ENCODE measurements around the gene MLLT1. TPM values are rescaled to one million over a fixed set of nuclear protein-coding genes. Genes with fewer than 3 reads are reported as not detected.
A peak's percentile ranks its signal among the peaks of the same experiment; 100 is the strongest.

Gene MLLT1
- total and polyA plus RNA-seq, 3 experiments from 2014 or later = 2.5 to 64.2 (median 63.9) TPM

GRCh38 chr19:6219147-6219525 lies 60.6 kb downstream of the MLLT1 start:
- Mint-ChIP-seq H3K4me1 (peaks cover 2 to 5% (median 4%) of the 10 kb centered on the region in 3 donors), H3K4me3 (no peak overlapping the region), H3K9me3 (no peaks in the 10 kb centered on the region), H3K36me3 (peaks cover 0 to 46% (median 0%) of the 10 kb centered on the region in 3 donors), H3K27me3 (no peaks in the 10 kb centered on the region), H3K27ac (peak overlapping the region in 1 of 8 donors; percentile 9)
- ChIA-PET POLR2A (no interaction called here), CTCF (interaction anchor here (0.7 to 2.0 kb wide), 17 partner anchors 9 to 644 kb away, joined by 3 to 12 read pairs (median 4); no protein-coding TSS in a partner anchor)
- Histone ChIP-seq H3K4me1 (ENCODE audit: insufficient read depth, low read length) (no peaks in the 10 kb centered on the region), H3K4me3 (ENCODE audit: low read length) (no peak overlapping the region), H3K27ac (ENCODE audit: low read depth, low read length) (no peak overlapping the region), H3K27me3 (ENCODE audit: insufficient read depth, low read length, poor library complexity, severe bottlenecking) (no peaks in the 10 kb centered on the region), H3K36me3 (ENCODE audit: insufficient read depth, low read length) (no peaks in the 10 kb centered on the region), H3K9me3 (ENCODE audit: low read length) (no peaks in the 10 kb centered on the region)
- no peak for DNase-seq

GRCh38 chr19:6218491-6219146 lies 61.2 kb downstream of the MLLT1 start:
- H3K27me3 ChIP-seq (ENCODE audit: insufficient read depth, low read length, poor library complexity, severe bottlenecking) = no peaks in the 10 kb centered on the region
- H3K4me3 Mint-ChIP-seq = no peak overlapping the region
- H3K36me3 ChIP-seq (ENCODE audit: insufficient read depth, low read length) = no peaks in the 10 kb centered on the region
- peak; percentile 63 to 86 (median 75) for DNase-seq
- peak overlapping the region in 2 of 8 donors; percentile 66 to 68 for H3K27ac Mint-ChIP-seq
- no peaks in the 10 kb centered on the region for H3K9me3 Mint-ChIP-seq
- no peak overlapping the region for H3K27ac ChIP-seq (ENCODE audit: low read depth, low read length)
- H3K4me1 ChIP-seq (ENCODE audit: insufficient read depth, low read length) = no peaks in the 10 kb centered on the region
- H3K36me3 Mint-ChIP-seq = peaks cover 0 to 45% (median 0%) of the 10 kb centered on the region in 3 donors
- POLR2A ChIA-PET = interaction anchor here (0.9 kb wide), 1 partner anchor 82 kb away, joined by 3 read pairs; no protein-coding TSS in a partner anchor
- CTCF ChIA-PET = interaction anchor here (0.7 to 2.0 kb wide), 18 partner anchors 9 to 645 kb away, joined by 3 to 12 read pairs (median 4); no protein-coding TSS in a partner anchor
- no peak overlapping the region for H3K4me3 ChIP-seq (ENCODE audit: low read length)
- H3K9me3 ChIP-seq (ENCODE audit: low read length) = no peaks in the 10 kb centered on the region
- peaks cover 2 to 5% (median 4%) of the 10 kb centered on the region in 3 donors for H3K4me1 Mint-ChIP-seq
- H3K27me3 Mint-ChIP-seq = no peaks in the 10 kb centered on the region

GRCh38 chr19:6217752-6218334 lies 61.9 kb downstream of the MLLT1 start:
- CTCF ChIA-PET = interaction anchor here (1.1 to 2.0 kb wide), 14 partner anchors 10 to 645 kb away, joined by 3 to 12 read pairs (median 5); no protein-coding TSS in a partner anchor
- no peaks in the 10 kb centered on the region for H3K9me3 ChIP-seq (ENCODE audit: low read length)
- DNase-seq = no peak
- Mint-ChIP-seq H3K27me3 (no peaks in the 10 kb centered on the region), H3K4me1 (peaks cover 2 to 5% (median 4%) of the 10 kb centered on the region in 3 donors), H3K4me3 (no peak overlapping the region), H3K27ac (no peak overlapping the region), H3K36me3 (peaks cover 0 to 41% (median 0%) of the 10 kb centered on the region in 3 donors), H3K9me3 (no peaks in the 10 kb centered on the region)
- POLR2A ChIA-PET = interaction anchor here (0.5 to 0.9 kb wide), 2 partner anchors 47 to 82 kb away, joined by 3 to 6 read pairs; no protein-coding TSS in a partner anchor
- no peak overlapping the region for H3K27ac ChIP-seq (ENCODE audit: low read depth, low read length)
- H3K4me1 ChIP-seq (ENCODE audit: insufficient read depth, low read length) = no peaks in the 10 kb centered on the region
- H3K4me3 ChIP-seq (ENCODE audit: low read length) = no peak overlapping the region
- H3K27me3 ChIP-seq (ENCODE audit: insufficient read depth, low read length, poor library complexity, severe bottlenecking) = no peaks in the 10 kb centered on the region
- H3K36me3 ChIP-seq (ENCODE audit: insufficient read depth, low read length) = no peaks in the 10 kb centered on the region

DNA sequence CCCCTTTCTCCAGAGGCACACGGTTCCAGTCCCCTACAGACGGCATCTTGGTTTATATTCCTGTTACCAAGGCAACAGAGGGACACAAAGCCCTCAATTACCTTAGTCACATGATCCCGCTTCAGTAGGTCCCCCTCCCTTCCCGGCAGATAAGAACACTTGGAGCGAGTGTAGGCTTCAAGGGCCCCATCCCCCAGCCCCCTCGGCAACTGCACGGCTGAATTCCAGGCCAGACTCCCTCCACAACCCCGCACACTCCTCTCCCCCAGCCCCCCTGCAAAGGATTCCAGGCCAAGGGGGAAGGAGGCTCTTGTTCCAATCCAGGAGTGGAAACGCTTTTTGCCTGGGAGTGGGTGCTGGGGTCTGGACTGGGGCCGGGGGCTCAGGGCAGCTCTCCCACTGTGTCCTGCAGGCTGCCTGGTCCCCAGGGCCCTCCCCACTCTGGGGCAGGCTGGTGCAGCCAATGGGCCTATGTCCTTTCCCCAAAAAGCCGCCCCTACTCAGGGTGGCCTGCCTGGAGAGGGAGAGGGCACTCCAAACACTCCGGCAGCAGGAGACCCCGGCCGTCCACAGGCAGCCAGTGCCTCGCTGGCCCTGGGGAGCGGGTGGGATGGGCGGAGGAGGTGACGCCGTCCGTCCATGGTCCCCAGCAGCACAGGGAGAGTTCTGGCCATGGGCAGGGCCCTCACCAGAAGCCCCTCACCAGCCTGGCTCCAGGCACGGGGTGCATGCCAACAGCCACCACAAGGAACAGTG lies 62.6 kb downstream of the MLLT1 start:
- DNase-seq = no peak
- H3K4me3 Mint-ChIP-seq = no peak overlapping the region
- Histone ChIP-seq H3K9me3 (ENCODE audit: low read length) (no peaks in the 10 kb centered on the region), H3K4me1 (ENCODE audit: insufficient read depth, low read length) (no peaks in the 10 kb centered on the region), H3K36me3 (ENCODE audit: insufficient read depth, low read length) (no peaks in the 10 kb centered on the region), H3K4me3 (ENCODE audit: low read length) (no peak overlapping the region), H3K27ac (ENCODE audit: low read depth, low read length) (no peak overlapping the region), H3K27me3 (ENCODE audit: insufficient read depth, low read length, poor library complexity, severe bottlenecking) (no peaks in the 10 kb centered on the region)
- H3K27me3 Mint-ChIP-seq = no peaks in the 10 kb centered on the region
- H3K27ac Mint-ChIP-seq = no peak overlapping the region
- ChIA-PET POLR2A (interaction anchor here (0.5 kb wide), 1 partner anchor 48 kb away, joined by 6 read pairs; no protein-coding TSS in a partner anchor), CTCF (interaction anchor here (1.5 to 2.0 kb wide), 4 partner anchors 14 to 646 kb away, joined by 4 to 12 read pairs (median 7); no protein-coding TSS in a partner anchor)
- peaks cover 2 to 5% (median 4%) of the 10 kb centered on the region in 3 donors for H3K4me1 Mint-ChIP-seq
- no peaks in the 10 kb centered on the region for H3K9me3 Mint-ChIP-seq
- H3K36me3 Mint-ChIP-seq = peaks cover 0 to 38% (median 3%) of the 10 kb centered on the region in 3 donors

- CTCF ChIA-PET = no interaction called here
- Mint-ChIP-seq H3K27ac (no peak overlapping the region), H3K4me3 (no peak overlapping the region), H3K27me3 (no peaks in the 10 kb centered on the region), H3K36me3 (peaks cover 0 to 36% (median 4%) of the 10 kb centered on the region in 3 donors), H3K4me1 (peaks cover 2 to 5% (median 4%) of the 10 kb centered on the region in 3 donors), H3K9me3 (no peaks in the 10 kb centered on the region)
- no peak for DNase-seq
- H3K9me3 ChIP-seq (ENCODE audit: low read length) = no peaks in the 10 kb centered on the region
- H3K27ac ChIP-seq (ENCODE audit: low read depth, low read length) = no peak overlapping the region
- H3K4me1 ChIP-seq (ENCODE audit: insufficient read depth, low read length) = no peaks in the 10 kb centered on the region
- no peaks in the 10 kb centered on the region for H3K36me3 ChIP-seq (ENCODE audit: insufficient read depth, low read length)
- H3K27me3 ChIP-seq (ENCODE audit: insufficient read depth, low read length, poor library complexity, severe bottlenecking) = no peaks in the 10 kb centered on the region
- POLR2A ChIA-PET = no interaction called here
- H3K4me3 ChIP-seq (ENCODE audit: low read length) = no peak overlapping the region
Observed at GRCh38 chr19:6216236-6216995, 63.4 kb downstream of the MLLT1 start.

DNA sequence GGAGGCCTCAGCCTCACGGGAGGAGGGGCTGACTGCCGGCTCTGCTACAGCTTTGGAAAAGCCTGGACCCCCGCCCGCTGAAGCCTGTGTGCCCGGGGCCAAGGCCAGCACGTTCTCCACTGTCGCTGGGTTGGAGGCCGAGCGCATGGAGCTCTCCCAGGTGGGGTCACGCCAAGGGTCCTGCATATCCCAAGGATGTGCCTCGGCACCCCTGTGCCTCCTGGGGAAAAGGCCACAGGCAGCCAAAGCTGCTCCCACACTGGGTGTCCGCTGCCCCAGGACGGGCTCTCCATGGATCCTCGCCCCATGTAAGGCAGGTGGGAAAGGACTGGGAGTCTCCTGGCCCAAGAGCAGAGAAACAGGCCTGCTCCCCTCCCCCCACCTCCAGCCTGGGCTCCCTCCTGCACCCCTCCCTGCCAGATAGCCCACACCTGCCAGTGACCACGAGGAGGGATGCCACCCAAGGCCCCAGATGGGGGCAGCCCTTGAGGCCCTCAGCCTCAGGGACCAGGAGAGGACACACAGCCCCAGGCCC lies 64.0 kb downstream of the MLLT1 start:
- Mint-ChIP-seq H3K27me3 (no peaks in the 10 kb centered on the region), H3K4me1 (peaks cover 2 to 5% (median 4%) of the 10 kb centered on the region in 3 donors), H3K4me3 (no peak overlapping the region), H3K9me3 (no peaks in the 10 kb centered on the region), H3K36me3 (peaks cover 0 to 36% (median 4%) of the 10 kb centered on the region in 3 donors), H3K27ac (no peak overlapping the region)
- no peaks in the 10 kb centered on the region for H3K27me3 ChIP-seq (ENCODE audit: insufficient read depth, low read length, poor library complexity, severe bottlenecking)
- DNase-seq = no peak
- H3K36me3 ChIP-seq (ENCODE audit: insufficient read depth, low read length) = no peaks in the 10 kb centered on the region
- H3K4me3 ChIP-seq (ENCODE audit: low read length) = no peak overlapping the region
- no peaks in the 10 kb centered on the region for H3K9me3 ChIP-seq (ENCODE audit: low read length)
- H3K27ac ChIP-seq (ENCODE audit: low read depth, low read length) = no peak overlapping the region
- H3K4me1 ChIP-seq (ENCODE audit: insufficient read depth, low read length) = no peaks in the 10 kb centered on the region
- ChIA-PET CTCF (interaction anchor here (0.6 kb wide), 1 partner anchor 16 kb away, joined by 4 read pairs; no protein-coding TSS in a partner anchor), POLR2A (no interaction called here)

DNA sequence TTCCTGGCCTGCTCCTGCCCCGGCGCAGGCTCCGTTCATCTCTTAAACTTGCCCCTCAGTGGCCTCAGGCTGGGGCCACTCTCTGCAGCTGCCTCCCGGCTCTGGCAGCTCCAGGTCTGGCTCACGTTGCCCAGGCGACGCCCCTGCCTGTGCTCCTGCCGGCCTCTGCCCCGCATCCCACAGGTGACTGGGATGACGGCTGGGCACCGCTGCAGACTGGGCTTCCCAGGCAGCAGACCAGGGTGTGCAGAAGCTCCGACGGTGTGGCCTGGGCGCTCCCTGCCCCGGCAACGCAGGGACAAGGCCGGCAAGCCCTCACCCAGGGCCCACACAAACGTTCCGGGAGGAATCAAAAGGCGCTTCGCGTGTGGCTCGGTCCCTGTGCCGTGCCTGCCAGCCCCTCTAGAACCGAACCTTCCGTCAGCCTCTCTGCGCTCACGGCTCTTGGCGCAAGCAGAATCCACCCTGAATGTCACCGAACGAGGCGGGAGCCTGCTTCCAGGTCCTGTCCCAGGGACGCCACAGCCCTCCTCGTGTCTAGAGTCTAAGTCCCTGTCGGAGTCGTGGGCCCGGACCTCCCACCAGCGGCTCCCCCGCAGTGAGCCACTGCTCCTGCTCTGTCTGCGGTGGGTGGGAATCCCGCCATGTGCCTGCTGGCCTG lies 64.8 kb downstream of the MLLT1 start:
- Mint-ChIP-seq H3K9me3 (no peaks in the 10 kb centered on the region), H3K36me3 (peaks cover 2 to 38% (median 4%) of the 10 kb centered on the region in 3 donors), H3K4me1 (peaks cover 2 to 5% (median 4%) of the 10 kb centered on the region in 3 donors), H3K27ac (peak overlapping the region in 1 of 8 donors; percentile 84), H3K4me3 (no peak overlapping the region), H3K27me3 (no peaks in the 10 kb centered on the region)
- Histone ChIP-seq H3K27me3 (ENCODE audit: insufficient read depth, low read length, poor library complexity, severe bottlenecking) (no peaks in the 10 kb centered on the region), H3K36me3 (ENCODE audit: insufficient read depth, low read length) (no peaks in the 10 kb centered on the region), H3K4me1 (ENCODE audit: insufficient read depth, low read length) (no peaks in the 10 kb centered on the region), H3K27ac (ENCODE audit: low read depth, low read length) (no peak overlapping the region), H3K4me3 (ENCODE audit: low read length) (no peak overlapping the region), H3K9me3 (ENCODE audit: low read length) (no peaks in the 10 kb centered on the region)
- CTCF ChIA-PET = interaction anchor here (0.6 kb wide), 1 partner anchor 15 kb away, joined by 4 read pairs; no protein-coding TSS in a partner anchor
- POLR2A ChIA-PET = no interaction called here
- DNase-seq = no peak

All from CD8-positive, alpha-beta memory T cell (primary cell).